ENCODE measurements around the gene EPC2.

GRCh38 chr2:148654435-148654834, 9.9 kb downstream of the EPC2 start:
- TF ChIP-seq CTCF (IDR thresholded peaks at IDR 0.05) (no peak), POLR2AphosphoS5 (IDR thresholded peaks at IDR 0.05; ENCODE audit: low read depth, low read length) (no peak), REST (IDR thresholded peaks at IDR 0.05; ENCODE audit: insufficient read depth in 1 of 2, low read depth in 2 of 2, low read length in 1 of 2) (no peak), SIN3A (IDR thresholded peaks at IDR 0.05; ENCODE audit: borderline replicate concordance, insufficient read depth, low read depth, low read length) (no peak), TCF7L2 (IDR thresholded peaks at IDR 0.05; ENCODE audit: low read depth, low read length) (no peak)
